Measurements from ENCODE around the gene NFIC.
"Not testable (repeated sequence)": the region's sequence is repeated elsewhere in the genome, so short reads cannot be mapped to it uniquely, and the experiment has no call there.

The NFIC gene

DNA sequence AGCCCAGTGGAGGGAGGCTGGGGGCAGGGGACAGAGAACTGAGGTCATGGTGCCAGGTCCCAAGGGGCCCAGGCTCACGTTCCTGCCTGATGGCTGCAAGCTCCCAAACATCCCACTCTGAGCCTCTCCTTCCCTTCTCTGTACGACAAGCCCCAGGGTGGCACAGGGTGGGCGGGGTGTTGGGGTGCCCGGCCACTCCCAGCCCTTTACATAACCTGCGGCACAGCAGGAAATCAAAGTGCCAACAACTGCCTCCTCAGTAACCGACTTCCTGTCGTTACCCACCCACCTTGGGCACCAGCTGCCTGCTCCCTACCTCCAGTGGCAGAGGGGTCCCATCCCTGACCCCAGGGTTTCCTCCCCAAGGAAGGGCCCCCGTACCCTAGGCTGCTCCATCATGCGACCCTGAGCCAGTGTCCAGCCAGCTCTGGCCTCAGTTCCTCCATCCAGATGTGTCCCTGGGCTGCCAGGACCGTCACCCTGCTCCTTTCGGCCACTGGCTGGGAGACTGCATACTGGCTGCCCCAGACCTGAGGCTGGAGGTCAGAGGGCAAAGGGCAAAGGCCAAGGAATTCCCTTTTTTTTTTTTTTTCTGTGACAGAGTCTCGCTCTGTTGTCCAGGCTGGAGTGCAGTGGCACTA lies 27.7 kb upstream of the NFIC start:
- no peak for FAIRE-seq

DNA sequence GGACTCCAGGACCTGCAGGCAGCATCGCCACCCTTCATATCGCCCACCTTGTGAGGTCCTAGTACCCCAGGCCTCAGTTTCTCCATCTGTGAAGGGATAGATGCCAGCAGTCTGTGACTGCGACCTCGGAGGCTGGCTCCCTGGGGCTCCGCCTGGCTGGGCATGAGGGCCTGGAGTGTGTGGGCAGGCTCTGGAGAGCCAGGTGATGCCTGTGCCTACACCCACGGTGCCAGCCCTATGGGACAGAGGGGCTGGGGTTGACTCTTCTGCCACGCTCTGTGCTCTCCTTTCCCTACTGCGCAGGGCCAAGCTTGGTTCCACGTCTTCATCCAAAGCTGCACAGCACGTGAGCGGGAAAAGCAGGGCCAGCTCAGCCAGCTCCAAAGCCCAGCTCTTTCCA lies 26.0 kb upstream of the NFIC start:
- FAIRE-seq = no peak

DNA sequence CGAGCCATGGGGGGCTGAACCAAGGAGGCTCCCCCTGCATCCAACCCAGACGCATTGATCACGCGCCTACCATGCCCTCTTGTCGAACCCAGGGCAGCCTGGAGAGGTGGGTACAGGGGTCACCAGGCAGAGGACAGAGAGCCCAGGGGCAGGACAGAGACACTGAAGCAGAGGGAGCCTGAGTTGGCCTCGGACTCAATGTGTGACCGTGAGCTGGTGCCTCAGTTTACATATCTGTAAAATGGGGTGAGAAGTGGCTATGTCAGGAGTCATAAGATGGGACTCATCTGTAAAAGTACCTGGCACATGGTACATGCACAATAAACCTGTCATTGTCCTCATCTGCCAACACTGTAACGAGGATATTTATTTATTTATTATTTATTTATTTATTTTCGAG lies 24.1 kb upstream of the NFIC start:
- FAIRE-seq = no peak

DNA sequence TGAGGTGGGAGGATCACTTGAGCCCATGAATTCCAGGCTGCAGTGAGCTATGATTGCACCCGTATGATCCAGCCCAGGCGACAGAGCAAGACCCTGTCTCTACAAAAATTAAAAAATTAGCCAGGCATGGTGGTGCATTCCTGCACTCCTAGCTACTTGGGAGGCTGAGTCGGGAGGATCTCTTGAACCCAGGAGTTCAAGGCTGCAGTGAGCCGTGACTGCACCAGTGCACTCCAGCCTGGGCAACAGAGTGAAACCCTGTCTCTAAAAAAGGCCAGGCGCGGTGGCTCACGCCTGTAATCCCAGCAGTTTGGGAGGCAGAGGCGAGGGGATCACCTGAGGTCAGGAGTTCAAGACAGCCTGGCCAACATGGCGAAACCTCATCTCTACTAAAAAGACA lies 23.4 kb upstream of the NFIC start:
- not testable (repeated sequence) for FAIRE-seq

DNA sequence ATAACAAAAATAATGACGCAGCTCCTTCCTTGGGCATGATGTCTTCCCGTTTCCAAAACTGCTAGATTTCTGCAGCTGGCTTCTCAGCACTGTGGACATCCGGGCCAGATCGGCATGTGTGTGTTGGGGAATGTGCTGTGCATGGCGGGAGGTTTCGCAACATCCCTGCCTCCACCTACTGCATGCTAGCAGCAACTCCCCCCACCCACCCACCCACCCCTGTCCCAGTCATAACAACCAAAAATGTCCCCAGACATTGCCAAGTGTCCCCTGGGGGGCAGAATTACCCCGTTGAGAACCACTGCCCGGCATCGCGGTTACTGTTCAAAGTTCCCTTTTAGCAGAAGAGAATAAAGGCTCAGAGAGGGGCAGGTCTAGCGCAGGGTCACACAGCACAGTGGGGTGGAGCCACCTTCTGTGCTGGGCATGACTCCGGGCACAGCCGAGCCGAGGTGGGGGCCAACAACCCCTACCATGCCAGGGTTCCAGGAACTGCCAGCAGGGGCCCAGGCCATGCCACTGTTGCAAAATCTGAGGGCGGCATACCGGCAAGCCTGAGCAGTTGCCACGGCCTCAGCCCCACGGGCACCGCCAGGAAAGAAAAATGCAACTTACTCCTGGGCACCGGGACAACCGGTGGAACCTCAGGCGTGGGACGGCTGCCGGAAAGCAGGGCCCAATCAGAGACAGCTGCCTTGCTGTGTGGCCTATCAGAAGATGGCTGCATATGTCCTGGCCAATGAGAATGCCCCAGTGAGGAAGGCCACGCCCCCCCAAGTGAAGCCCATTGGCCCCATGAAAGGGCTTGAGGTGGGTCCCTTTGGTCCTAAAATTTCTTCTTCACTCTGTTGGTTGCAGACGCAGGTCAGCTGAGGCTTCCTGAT lies 22.5 kb upstream of the NFIC start:
- FAIRE-seq = no peak

DNA sequence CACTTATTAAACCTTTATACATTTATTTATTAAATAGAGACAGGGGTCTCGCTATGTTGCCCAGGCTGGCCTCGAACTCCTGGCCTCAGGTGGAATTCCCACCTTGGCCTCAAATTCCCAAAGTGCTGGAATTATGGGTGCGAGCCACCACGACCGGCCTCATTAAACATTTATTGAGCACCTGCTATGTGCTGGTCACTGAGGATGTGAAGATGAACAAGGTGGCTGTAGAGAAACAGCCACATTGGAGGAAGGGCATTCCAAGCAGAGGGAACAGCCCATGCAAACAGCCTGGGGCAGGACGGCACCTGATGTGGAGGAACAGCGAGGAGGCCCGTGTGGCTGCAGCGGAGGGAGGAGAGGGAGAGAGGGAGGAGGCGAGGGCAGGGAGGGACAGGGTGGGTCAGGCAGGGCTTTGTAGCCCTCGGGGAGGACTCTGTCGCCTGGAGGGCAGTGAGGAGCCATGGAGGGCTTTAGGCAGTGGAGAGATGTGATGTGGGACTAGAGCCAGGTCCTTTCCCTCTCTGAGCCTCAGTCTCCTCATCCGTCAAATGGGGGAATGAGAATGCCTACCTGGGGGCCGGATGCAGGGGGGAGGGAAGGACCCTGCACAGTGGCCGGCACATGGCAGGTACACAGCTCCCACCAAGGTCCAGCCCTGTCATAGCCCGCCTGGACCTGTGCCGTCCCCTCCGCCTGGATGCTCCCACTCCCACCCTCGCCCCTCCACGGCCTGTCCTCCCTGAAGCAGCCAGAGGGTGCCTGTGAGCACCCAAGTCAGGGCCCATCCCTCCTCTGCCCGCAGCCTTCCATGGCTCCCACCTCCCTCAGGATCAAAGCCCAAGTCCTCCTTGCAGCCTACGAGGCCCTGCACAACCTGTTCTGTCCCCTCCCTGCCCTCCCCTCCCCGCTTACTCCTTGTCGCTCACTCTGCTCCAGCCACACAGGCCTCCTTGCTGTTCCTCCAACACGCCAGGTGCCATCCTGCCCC lies 21.5 kb upstream of the NFIC start:
- no peak for FAIRE-seq

DNA sequence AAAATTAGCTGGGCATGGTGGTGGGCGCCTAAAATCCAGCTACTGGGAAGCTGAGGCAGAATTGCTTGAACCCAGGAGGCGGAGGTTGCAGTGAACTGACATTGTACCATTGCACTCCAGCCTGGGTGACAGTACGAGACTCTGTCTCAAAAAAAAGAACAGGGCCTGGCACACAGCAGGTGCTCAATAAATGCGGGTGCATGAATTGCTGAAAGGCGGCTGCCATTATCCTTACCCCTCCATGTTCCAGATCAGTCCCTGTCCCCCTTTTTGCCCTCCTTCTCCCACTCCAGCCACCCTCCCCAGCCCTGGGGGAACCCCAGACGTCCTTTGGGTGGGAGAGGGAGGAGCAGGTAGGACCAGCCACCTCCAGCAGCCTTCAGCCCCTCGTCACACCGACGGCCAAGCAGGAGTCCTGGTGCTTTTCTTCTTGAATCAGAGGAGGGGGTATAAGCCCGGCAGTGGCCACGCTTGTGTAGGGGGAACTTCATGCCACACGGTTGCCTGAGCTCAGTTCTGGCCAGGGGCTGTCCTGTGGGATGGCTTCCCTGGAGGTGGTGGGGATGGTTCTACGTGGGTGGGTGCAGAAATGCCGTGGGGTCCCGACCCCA lies 20.4 kb upstream of the NFIC start:
- FAIRE-seq = no peak

DNA sequence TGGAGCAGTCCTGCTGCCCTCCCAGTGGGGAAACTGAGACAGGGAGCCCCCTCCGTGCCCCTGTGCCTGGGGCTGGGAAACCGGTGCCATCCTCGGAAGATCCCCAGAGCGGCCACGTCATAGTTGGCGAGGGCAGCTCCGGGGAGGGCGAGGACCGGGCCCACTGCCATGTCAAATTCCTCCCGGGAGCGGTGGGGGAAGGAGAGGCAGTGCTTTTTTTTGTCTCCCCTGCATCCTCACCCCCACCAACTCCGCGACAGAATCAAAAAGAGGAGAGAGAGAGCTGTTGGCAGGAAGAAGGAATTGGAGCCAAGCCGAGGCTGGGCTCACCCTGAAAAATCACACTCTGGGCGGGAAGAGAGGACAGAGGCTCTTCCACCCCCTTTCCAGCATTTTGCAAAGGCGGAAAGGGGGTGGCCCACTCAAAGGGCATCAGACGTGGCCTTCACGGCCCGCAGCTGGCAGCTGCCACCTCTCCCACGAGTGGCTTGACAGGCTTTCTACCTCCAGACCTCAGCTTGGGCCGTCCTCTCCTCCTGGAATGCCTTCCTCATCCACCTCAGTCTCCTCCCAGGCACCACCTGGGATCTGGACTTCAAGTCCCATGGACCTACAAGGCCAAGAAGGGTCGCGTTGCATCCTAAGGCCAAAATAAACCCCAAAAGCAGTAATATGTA lies 19.6 kb upstream of the NFIC start:
- FAIRE-seq = no peak

DNA sequence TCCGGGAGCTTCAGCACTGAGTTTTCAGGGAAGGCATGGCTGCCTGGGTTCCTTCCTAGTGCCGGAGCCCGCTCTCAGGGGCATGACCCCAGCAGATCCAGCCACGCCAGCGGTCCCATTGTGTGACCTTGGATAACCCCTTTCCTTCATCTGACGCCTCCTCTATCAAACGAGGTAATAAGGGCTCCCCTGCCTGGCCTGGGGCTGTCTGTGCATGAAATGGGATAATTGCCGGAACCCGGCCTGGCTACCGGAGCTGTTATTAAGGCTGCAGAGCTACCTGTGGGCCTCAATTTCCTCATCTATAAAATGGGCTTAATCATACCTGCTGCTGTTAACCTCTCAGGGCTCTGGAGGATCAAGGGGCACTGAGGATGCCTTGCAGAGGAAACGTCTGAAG lies 18.3 kb upstream of the NFIC start:
- no peak for FAIRE-seq

DNA sequence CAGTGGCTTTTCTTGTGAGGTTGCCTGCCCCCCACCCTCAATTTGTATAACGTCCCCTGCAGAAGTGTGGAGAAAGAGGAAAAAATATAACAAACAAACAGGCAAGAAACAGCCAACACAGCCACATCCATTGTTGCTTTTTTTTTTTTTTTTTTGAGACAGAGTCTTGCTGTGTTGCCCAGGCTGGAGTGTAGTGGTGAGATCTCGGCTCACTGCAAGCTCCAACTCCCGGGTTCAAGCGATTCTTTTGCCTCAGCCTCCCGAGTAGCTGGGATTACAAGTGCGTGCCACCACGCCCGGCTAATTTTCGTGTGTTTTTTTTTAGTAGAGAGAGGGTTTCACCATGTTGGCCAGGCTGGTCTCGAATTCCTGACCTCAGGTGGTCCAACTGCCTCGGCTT lies 17.9 kb upstream of the NFIC start:
- not testable (repeated sequence) for FAIRE-seq

DNA sequence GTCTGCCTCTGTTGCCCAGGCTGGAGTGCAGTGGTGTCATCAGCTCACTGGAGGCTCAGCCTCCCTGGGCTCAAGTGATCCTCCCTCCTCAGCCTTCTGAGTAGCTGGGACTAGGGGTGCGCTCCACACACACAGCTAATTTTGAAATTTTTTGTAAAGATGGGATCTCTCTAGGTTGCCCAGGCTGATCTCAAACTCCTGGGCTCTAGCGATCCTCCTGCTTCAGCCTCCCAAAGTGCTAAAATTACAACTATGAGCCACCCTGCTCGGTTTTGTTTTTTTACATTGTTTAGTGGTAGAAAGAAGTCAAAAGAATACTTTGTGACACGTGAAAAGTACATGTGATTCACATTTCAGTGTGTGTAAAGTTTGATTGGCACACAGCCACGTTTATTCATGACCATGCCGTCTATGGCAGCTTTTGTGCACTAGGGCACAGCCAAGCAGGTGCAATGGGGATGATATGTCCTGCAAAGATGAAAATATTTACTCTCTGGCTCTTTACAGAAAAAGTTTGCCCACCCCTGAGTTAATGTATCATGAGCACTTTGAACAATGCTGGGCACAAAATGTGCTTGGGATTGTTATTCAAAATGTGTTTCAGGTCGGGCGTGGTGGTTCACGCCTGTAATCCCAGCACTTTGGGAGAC lies 16.2 kb upstream of the NFIC start:
- FAIRE-seq = no peak

DNA sequence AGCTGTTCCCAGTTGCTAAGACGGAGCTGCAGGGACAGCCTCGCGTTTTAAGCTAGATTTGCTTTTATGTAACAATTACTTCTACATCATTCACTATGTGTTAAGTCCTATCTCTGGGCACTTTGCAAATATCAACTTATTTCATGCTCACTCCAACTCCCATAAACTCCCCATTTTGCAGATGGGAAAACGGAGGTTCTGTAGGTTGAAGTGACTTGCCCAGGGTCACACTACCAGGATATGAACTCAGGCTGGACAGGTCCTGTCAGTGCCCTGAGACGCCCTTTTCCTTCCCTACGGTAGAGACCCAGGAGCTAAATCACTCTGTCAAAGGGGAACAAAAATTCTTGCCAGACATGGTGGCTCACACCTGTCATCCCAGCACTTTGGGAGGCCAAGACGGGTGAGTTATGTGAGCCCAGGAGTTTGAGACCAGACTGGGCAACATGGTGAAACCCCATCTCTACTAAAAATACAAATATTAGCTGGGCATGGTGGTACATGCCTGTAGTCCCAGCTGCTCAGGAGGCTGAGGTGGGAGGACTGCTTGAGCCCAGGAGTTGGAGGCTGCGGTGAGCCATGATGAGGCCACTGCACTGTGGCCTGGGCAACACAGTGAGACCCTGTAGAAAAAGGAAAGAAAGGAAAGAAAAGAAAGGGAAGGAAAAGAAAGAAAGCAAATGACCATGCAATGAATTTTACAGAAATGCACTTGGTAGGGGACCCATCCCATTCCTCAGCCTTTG lies 14.5 kb upstream of the NFIC start:
- FAIRE-seq = no peak

DNA sequence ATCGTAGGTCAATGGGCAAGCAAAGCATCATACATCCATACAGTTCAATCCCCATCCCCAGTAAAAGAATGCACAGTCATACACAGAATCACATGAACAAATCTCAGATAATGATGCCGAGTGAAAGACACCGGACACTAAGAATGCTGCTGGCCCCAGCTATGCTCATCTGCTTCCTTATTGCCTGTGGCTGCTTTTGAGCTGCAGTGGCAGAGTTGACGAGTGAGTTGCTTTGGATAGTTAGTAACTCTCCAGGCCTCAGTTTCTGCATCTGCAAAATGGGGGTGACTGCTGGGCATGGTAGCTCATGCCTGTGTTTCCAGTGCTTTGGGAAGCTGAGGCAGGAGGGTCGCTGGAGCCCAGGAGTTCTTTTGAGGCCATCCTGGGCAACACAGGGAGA lies 12.9 kb upstream of the NFIC start:
- no peak for FAIRE-seq

DNA sequence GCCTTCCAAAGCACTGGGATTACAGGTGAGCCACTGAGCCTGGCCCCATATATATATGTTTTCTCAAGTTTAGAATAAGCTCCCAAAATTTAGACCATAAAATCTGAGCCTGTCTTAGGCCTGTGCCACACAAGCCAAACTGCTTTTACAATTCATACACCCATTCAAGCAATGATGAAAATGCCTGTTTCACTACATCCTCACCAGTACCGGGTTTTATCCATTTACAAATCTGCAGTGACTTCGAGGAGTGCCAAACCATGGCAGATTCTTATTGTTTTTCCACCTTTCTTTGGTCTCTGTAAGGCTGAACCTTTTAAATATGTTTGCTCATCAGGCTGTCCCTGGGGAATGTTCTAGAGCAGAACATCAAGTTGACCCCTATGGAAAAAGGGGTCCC lies 9.6 kb upstream of the NFIC start:
- FAIRE-seq = no peak

DNA sequence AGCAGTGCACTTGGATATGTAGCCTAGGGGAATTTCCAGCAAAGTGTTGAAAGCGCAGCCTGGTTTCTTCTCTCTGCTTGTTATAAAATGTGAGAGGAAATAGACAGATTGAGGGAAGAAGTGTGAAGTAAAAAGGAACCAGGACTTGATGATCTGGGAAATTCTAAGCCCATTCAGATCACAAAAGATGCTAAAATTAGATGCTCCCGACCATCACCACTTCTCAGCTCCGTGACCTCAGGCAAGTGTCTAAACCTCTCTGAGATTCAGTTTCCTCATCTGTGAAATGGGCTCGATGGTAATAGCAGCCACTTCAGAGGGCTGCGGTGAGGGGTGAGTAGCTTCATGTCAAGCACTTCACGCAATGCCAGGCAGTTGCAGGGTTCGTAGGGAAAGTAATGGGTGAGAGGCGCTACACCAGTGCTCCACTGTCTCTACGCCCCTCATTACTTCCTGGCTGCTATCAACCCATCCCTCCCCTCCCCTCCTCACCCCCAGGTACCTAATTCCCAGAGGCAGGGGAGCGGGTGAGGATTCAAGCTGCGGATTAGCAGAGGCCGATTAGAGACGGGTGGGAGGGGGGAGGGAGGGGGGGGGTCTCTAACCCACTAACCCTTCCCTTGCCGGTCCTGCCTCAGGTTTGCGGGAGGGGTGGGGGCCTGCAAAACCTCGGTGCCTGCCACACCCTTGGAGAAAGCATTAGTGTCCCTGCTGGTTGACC lies 9.0 kb upstream of the NFIC start:
- FAIRE-seq = no peak

DNA sequence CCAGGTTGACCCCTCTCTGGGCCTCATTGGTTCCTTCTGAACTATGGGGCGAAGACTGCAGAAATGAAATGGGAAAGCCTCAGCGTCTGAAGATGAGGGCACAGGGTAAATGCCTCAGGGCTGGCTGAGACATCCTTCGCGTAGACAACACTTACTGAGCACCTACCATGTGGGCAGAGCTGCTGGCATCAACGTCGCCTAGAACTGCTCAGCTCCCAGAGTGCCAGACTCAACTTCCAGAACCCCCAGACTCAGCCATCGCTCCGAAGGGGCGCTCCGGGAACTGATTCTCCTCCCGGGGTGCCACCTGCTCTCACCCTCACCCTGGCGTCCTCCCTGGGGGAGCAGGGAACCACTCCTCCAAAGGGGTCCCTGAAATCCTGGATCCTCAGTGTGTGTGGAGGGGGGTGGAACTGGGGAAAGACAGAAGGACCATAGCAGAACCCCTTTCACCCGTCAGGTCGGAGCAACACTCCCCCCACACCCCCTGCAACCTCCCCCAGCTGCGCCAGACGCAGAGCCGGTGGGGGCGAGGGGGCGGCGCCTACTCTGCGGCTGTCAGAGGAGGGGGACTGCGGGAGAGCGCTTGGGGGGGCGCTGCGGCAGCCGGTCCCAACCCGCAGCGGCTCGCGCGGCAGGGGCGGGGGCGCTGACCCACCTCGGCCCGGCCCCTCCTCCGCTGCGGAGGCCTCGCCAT lies 8.2 kb upstream of the NFIC start:
- FAIRE-seq = no peak

DNA sequence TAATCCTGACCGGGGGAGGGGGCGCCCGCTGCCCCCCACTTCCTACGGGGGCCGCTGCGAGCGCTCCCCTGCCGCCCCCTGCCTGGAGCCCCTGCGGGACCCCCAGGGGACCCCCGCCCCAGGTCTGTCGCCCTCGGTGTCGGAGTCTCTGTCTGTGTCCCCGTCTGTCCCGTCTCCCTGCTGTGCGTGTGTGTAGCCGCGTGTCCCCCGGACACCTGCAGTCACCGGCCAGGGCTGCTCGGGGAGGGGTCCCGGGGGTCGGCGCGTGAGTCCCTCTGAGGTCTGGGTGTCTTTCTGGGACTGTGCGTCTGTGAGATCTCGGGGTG lies 7.7 kb upstream of the NFIC start:
- FAIRE-seq = no peak

DNA sequence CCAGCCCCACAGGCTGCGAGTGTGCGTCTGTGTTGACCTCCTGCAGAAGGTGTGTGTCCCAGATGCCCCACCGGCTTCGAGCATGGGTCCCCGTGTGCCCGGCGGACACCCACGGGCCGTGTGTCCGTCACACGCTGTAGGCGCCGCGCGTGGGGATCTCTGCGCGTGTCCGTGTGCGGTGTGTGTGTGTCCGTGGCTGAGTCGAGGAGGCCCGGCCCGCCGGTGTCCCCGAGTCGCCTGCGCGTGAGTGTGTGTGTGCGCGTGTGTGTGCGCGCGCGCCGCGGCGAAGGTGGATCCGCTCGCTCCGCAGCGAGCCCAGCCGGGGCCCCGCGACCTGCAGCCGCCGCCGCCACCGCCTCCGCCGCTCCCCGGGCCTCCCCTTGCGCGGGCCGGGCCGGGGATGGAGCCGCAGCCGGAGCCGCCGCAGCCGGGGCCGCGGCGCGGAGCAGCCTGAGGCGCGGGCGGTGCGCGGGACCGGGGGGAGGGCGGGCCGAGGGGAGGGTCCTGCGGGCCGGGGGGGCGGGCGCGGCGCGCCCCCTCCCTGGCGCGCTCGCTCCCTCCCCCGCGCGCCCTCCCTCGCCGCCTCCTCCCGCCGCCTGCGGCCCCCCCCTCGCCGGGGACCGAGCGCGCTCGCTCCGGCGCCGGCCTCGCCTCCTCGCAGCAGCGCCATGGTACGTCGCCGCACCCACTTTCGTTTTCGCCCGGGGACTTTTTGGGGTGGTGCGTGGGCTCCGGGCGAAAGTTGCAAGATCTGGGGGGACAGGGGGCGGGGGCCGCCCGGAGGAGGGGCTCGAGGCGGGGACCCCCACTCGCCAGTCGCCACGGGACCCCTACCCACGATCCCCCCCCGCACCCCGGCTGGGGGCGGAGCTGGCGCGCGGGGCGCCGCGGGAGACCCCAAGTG lies 7.1 kb upstream of the NFIC start:
- FAIRE-seq = no peak

DNA sequence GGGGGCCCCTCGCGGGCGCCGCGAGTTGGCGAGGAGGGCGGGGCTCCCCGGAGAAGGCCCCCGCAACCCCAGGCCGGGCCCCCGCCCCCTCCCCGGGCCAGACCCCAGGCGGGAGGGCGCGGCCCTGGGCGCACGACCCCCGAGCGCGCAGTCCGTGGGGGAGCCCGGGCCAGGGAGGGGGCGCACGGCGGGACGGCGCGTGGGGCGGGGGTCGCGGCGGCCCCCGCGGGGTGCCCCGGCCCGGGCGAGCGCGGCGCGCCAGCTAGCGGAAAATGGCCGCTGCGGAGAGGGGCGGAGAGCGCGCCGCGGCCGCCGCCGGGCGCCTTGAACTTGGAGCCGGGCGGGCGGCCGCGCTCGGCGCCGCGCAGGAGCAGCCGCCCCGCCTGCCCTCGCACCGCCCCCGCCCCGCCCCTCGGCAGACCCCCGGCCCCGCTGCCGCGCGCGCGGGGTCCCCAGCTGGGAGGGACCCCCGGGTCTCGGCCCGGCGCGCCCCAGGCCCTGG lies 6.4 kb upstream of the NFIC start:
- no peak for FAIRE-seq
